Measurements from ENCODE around the gene XRCC5. TPM values are rescaled to one million over a fixed set of nuclear protein-coding genes. Genes with fewer than 3 reads are reported as not detected.

Gene XRCC5
- total RNA-seq, 1 experiment from 2014 or later = 618 TPM

- Histone ChIP-seq H2BK20ac (ENCODE audit: low read depth, low read length, poor library complexity, severe bottlenecking) (no peak overlapping the region), H3K4ac (ENCODE audit: low read depth, low read length) (no peak overlapping the region), H3K27ac (ENCODE audit: insufficient read length, low read depth, low read length) (peak overlapping the region; percentile 22), H2BK5ac (ENCODE audit: insufficient read length, low read length) (no peak overlapping the region), H3K4me2 (ENCODE audit: insufficient read depth, insufficient read length, low read length) (peak overlapping the region; percentile 1), H4K5ac (ENCODE audit: insufficient read length, low read depth, low read length) (no peak overlapping the region), H2BK120ac (ENCODE audit: low read depth, low read length, poor library complexity, severe bottlenecking) (no peak overlapping the region), H3K4me1 (ENCODE audit: insufficient read depth, low read length) (peaks cover 12% of the 10 kb centered on the region), H3K79me1 (ENCODE audit: insufficient read depth, low read depth, low read length, poor library complexity, severe bottlenecking) (no peaks in the 10 kb centered on the region), H2AFZ (ENCODE audit: low read length) (no peak overlapping the region), H3K23me2 (ENCODE audit: insufficient read length, low read depth, low read length, poor library complexity, severe bottlenecking) (peaks cover 15% of the 10 kb centered on the region), H2BK15ac (ENCODE audit: low read depth, low read length) (no peak overlapping the region), H4K8ac (replicated peaks; ENCODE audit: insufficient read length, low read depth, low read length) (no peak overlapping the region), H3K18ac (ENCODE audit: insufficient read length, low read depth, low read length) (no peak overlapping the region), H3K27me3 (ENCODE audit: insufficient read depth, low read length) (no peaks in the 10 kb centered on the region; the same call in 1 of the 2 replicates), H4K20me1 (ENCODE audit: control insufficient read depth, insufficient read depth, insufficient read length) (no peaks in the 10 kb centered on the region), H3K14ac (ENCODE audit: insufficient read depth, low read length) (0 out of 2 replicates have a peak overlapping the region, but pooled peaks have one; percentile 19), H2BK12ac (ENCODE audit: insufficient read length, low read depth, low read length) (peak overlapping the region; percentile 15), H4K91ac (ENCODE audit: insufficient read length, low read depth, low read length) (no peak overlapping the region), H2AK5ac (ENCODE audit: insufficient read length, low read length) (no peak overlapping the region), H3K56ac (ENCODE audit: insufficient read length, low read depth, low read length) (no peak overlapping the region), H3K9me3 (ENCODE audit: control insufficient read depth, low read depth, low read length) (no peaks in the 10 kb centered on the region), H3T11ph (ENCODE audit: low read length) (no peak overlapping the region), H3K79me2 (ENCODE audit: insufficient read depth, low read length) (no peaks in the 10 kb centered on the region), H3K9ac (ENCODE audit: extremely low read depth, insufficient read length, low read length) (peak overlapping the region; percentile 2), H3K23ac (ENCODE audit: insufficient read length, low read depth, low read length) (no peak overlapping the region)
- DNase-seq = peak; percentile 50
- no peaks in the 10 kb centered on the region; the same call in 1 of the 2 replicates for H3K27me3 Mint-ChIP-seq (ENCODE audit: low read depth)
- H3K9me3 Mint-ChIP-seq = no peaks in the 10 kb centered on the region
- no peaks in the 10 kb centered on the region; a peak in 2 of 7 replicates for H3K36me3 Mint-ChIP-seq (ENCODE audit: insufficient read depth in 1 of 3, low read depth in 3 of 3)
- peak overlapping the region; percentile 89 to 95 (median 95) for H3K27ac Mint-ChIP-seq
- peak overlapping the region; percentile 22 to 90 for H3K4me3 Mint-ChIP-seq
- WGBS (ENCODE audit: extremely low coverage, insufficient read length, low lambda C conversion rate) = no CpG with 5 or more reads among the region's 11 CpGs
- TF ChIP-seq CTCF (conservative IDR thresholded peaks at IDR 0.05) = no peak
- H3K4me1 Mint-ChIP-seq = peaks cover 31 to 37% of the 10 kb centered on the region in 2 experiments
Measured at GRCh38 chr2:216083464-216084281, 25.5 kb upstream of the XRCC5 start.
